IPS DF 6.9 (cell line): Measurements from ENCODE around the gene PDZD2.

Source experiments
- DNase-seq: peaks from one replicate; pipeline ENCODE4 v3.0.0-alpha.2; 2013; ENCODE audit warnings: low read depth, low spot score
- H3K27ac ChIP-seq: one replicate; pipeline ENCODE4 v1.5.1; 2013; ENCODE audit warnings: low read length, control low read depth
- H3K27me3 ChIP-seq: 2 replicates; pipeline ENCODE4 v1.6.1; 2013; ENCODE audit warnings: mild to moderate bottlenecking, low read length; ENCODE audit not compliant: control insufficient read depth, insufficient read depth
- H3K36me3 ChIP-seq: 2 replicates; pipeline ENCODE4 v1.6.1; 2013; ENCODE audit warnings: low read length; ENCODE audit not compliant: control insufficient read depth, insufficient read depth
- H3K4me1 ChIP-seq: 2 replicates; pipeline ENCODE4 v1.6.1; 2013; ENCODE audit warnings: low read length; ENCODE audit not compliant: control insufficient read depth, insufficient read depth
- H3K4me3 ChIP-seq: 2 replicates; pipeline ENCODE4 v1.5.1; 2013; ENCODE audit warnings: mild to moderate bottlenecking, low read length
- H3K9me3 ChIP-seq: 2 replicates; pipeline ENCODE4 v1.6.1; 2013; ENCODE audit warnings: low read length, inconsistent platforms; ENCODE audit not compliant: control insufficient read depth, insufficient read depth
- WGBS: extraction: QIAGEN DNeasy Blood & Tissue Kit; methylation state at CpG from one replicate; pipeline ENCODE4 v1.1.7; 2013; ENCODE audit warnings: mixed read lengths, missing lambda C conversion rate; ENCODE audit not compliant: insufficient read length, insufficient coverage; 5-methylcytosine and 5-hydroxymethylcytosine counted together

PDZD2 gene

GRCh38 chr5:31995714-31996113, 356.8 kb downstream of the PDZD2 start:
- no CpG with 5 or more reads among the region's 7 CpGs for WGBS
- peaks cover 13% of the 10 kb centered on the region; the same call in 1 of the 2 replicates for H3K4me1 ChIP-seq
- no peak overlapping the region for H3K4me3 ChIP-seq
- DNase-seq: no peak
- no peaks in the 10 kb centered on the region for H3K36me3 ChIP-seq
- H3K9me3 ChIP-seq: no peaks in the 10 kb centered on the region
- no peaks in the 10 kb centered on the region for H3K27me3 ChIP-seq
- no peak overlapping the region for H3K27ac ChIP-seq

DNA sequence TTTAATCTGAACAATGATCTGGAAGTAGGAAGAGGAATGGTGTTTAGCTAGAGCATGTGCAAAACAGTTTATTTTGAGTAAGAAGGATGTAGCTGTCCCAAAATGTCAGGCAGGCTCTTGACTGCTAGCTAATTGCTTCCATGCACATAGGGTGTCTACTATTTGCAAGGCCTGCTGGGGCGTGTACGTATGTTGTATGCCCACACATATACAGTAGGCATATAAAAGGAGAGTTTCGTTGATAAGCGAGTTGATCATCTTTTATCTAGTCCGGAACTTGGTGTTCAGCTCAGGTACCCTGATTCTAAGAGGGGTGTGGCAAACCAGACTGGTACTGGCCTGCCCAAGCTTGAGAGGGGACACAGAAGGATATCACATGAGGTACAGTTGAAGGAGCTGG, 358.0 kb downstream of the PDZD2 start:
- Histone ChIP-seq H3K36me3 (no peaks in the 10 kb centered on the region), H3K4me1 (peaks cover 10% of the 10 kb centered on the region; the same call in 1 of the 2 replicates), H3K4me3 (no peak overlapping the region), H3K9me3 (no peaks in the 10 kb centered on the region), H3K27me3 (no peaks in the 10 kb centered on the region), H3K27ac (no peak overlapping the region)
- WGBS: no CpG with 5 or more reads among the region's 5 CpGs
- DNase-seq: no peak

GRCh38 chr5:31999470-31999869, 360.5 kb downstream of the PDZD2 start:
- Histone ChIP-seq H3K36me3 (0 out of 2 replicates have a peak, but pooled peaks cover 6% of the 10 kb centered on the region), H3K9me3 (no peaks in the 10 kb centered on the region), H3K27ac (no peak overlapping the region), H3K4me3 (no peak overlapping the region), H3K4me1 (peaks cover 6% of the 10 kb centered on the region; the same call in 1 of the 2 replicates), H3K27me3 (no peaks in the 10 kb centered on the region)
- no peak for DNase-seq
- WGBS: no CpG with 5 or more reads among the region's 5 CpGs

DNA sequence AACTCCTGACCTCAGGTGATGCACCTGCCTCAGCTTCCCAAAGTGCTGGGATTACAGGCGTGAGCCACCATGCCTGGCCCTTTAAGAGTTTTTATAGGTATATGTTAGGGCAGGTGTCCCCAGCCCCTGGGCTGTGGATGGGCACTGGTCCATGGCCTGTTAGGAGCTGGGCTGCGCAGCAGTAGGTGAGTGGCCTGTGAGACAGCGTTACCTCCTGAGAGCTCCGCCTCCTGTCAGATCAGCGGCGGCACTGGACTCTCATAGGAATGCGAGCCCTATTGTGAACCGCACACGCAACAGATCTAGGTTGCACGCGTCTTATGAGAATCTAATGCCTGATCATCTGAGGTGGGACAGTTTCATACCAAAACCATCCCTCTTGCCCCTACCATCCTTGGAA, 361.8 kb downstream of the PDZD2 start:
- H3K4me3 ChIP-seq: no peak overlapping the region
- H3K27ac ChIP-seq: no peak overlapping the region
- H3K9me3 ChIP-seq: no peaks in the 10 kb centered on the region
- no peak for DNase-seq
- no CpG with 5 or more reads among the region's 11 CpGs for WGBS
- H3K4me1 ChIP-seq: peaks cover under 1% of the 10 kb centered on the region; the same call in 1 of the 2 replicates
- H3K36me3 ChIP-seq: 0 out of 2 replicates have a peak, but pooled peaks cover 6% of the 10 kb centered on the region
- no peaks in the 10 kb centered on the region for H3K27me3 ChIP-seq

DNA sequence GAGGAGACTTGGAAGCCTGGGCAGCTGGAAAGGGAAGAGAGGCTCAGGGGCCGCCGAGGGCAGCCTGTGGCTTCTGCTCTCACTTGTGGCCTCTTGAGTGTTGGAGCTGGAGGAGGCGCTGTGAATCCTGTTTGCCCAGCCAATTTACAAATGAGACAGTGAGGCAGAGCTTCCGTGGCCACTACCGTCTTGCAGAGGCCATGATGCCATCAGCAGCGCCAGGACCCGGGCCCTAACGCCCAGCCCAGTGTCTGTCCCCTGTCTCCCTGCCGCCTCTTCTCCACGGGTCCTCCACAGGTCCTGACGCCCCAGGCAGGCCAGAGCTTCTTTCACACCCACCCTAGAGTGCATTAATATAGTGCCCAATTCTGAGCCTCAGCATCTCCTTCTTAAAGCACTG, 362.4 kb downstream of the PDZD2 start:
- Histone ChIP-seq H3K27me3 (no peaks in the 10 kb centered on the region), H3K9me3 (no peaks in the 10 kb centered on the region)

GRCh38 chr5:32001707-32002106, 362.8 kb downstream of the PDZD2 start:
- DNase-seq: no peak
- Histone ChIP-seq H3K9me3 (no peaks in the 10 kb centered on the region), H3K27me3 (no peaks in the 10 kb centered on the region), H3K4me1 (no peaks in the 10 kb centered on the region), H3K4me3 (no peak overlapping the region), H3K36me3 (0 out of 2 replicates have a peak, but pooled peaks cover 6% of the 10 kb centered on the region), H3K27ac (no peak overlapping the region)
- no CpG with 5 or more reads among the region's 11 CpGs for WGBS

More for the DNA sequence above, 362.4 kb downstream of the PDZD2 start:
- Histone ChIP-seq H3K4me1 (no peaks in the 10 kb centered on the region), H3K36me3 (0 out of 2 replicates have a peak, but pooled peaks cover 6% of the 10 kb centered on the region), H3K4me3 (no peak overlapping the region), H3K27ac (no peak overlapping the region)
- WGBS: no CpG with 5 or more reads among the region's 11 CpGs
- DNase-seq: no peak

DNA sequence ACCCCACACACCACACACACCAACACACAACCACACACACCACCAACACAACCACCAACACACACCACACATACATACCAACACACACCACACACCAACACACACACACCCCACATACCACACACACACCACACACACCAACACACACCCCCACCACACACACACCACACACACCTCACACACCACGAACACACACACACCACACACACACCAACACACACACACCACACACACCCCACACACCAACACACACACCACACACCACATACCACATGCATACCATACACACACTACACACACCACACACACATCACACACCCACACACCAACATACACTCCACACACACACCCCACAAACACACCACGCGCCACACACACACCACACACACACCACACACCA, 363.8 kb downstream of the PDZD2 start:
- no peak overlapping the region for H3K4me3 ChIP-seq
- DNase-seq: no peak
- H3K9me3 ChIP-seq: no peaks in the 10 kb centered on the region
- WGBS: 98% methylated on average over 3 of the region's 3 CpGs
- no peak overlapping the region for H3K27ac ChIP-seq
- 0 out of 2 replicates have a peak, but pooled peaks cover 6% of the 10 kb centered on the region for H3K36me3 ChIP-seq
- H3K27me3 ChIP-seq: no peaks in the 10 kb centered on the region
- no peaks in the 10 kb centered on the region for H3K4me1 ChIP-seq

DNA sequence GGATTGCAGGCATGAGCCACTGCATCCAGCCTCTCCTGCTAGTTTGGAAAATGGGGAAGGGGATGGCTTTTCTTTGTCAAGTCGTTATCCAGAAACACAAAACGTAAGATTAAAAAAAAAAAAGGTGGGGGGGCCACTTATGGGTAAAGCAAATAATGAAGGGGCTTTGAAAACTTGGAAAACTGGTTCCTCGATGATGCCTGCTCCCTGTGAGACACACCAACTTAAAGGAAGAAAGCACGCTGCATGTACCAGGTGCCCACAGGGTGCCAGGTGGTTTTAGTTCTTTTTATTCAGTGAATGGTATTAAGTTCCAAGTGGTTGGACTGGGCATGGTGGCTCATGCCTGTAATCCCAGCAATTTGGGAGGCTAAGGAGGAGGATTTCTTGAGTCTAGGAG, 365.1 kb downstream of the PDZD2 start:
- Histone ChIP-seq H3K36me3 (0 out of 2 replicates have a peak, but pooled peaks cover 6% of the 10 kb centered on the region), H3K27ac (no peak overlapping the region), H3K27me3 (no peaks in the 10 kb centered on the region), H3K4me1 (no peaks in the 10 kb centered on the region), H3K4me3 (no peak overlapping the region), H3K9me3 (no peaks in the 10 kb centered on the region)
- no CpG with 5 or more reads among the region's 4 CpGs for WGBS
- no peak for DNase-seq

DNA sequence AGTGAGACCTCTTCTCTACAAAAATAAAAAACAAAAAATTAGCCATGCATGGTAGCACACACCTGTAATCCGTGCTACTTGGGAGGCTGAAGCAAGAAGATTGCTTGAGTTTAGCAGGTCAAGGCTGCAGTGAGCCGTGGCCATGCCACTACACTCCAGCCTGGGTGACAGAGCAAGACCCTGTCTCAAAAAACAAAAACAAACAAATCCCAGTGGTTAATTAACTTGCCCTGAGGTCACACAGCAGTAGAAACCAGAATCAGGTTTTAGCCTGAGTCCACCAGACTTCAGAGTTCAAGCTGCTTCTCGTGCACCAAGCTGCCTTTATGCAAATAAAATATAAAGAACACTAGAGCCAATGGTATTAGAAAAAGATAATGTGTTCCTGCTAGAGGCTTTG, 365.5 kb downstream of the PDZD2 start:
- Histone ChIP-seq H3K27ac (no peak overlapping the region), H3K4me3 (no peak overlapping the region), H3K9me3 (no peaks in the 10 kb centered on the region), H3K36me3 (0 out of 2 replicates have a peak, but pooled peaks cover 6% of the 10 kb centered on the region), H3K27me3 (no peaks in the 10 kb centered on the region), H3K4me1 (no peaks in the 10 kb centered on the region)
- no CpG with 5 or more reads among the region's 3 CpGs for WGBS
- no peak for DNase-seq

DNA sequence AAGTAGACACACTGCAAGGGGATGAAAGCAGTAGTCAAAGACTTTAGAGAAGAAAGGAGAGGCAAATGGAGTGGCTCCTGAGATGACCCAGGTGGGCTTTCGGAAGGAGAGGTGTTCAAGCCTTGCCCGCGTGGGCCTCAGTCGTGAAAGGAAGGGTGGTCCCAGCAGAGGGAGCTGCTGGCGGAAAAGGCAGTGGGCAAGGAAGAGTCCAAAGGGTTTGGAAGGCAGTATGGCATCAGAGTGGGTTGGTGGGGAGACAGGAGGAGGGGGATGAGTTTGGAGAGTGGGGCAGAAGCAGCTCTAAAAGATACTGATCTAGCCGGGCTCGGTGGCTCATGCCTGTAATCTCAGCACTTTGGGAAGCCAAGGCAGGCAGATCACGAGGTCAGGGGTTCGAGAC, 369.8 kb downstream of the PDZD2 start:
- Histone ChIP-seq H3K4me1 (peaks cover 3% of the 10 kb centered on the region), H3K27me3 (no peaks in the 10 kb centered on the region), H3K36me3 (no peaks in the 10 kb centered on the region), H3K9me3 (no peaks in the 10 kb centered on the region), H3K27ac (no peak overlapping the region), H3K4me3 (no peak overlapping the region)
- no CpG with 5 or more reads among the region's 9 CpGs for WGBS
- no peak for DNase-seq

DNA sequence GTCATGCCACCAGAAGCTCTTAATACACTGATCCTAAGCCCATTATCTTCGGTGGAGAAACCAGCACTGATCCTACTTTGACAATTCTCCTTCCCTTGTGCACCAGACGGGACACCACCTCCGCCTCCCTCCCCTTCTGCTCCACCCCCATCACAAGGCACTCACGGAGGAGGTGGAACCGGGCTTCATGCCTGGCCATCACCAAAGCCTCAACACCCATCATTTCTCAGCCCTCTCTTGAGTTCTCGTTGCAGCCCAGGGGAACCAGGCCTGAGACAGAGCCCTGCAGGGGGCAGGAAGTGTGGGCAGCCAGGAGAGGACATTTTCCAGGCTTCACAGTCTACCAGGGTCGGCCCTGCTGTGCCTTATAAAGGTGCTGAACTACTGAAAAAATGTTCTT, 374.7 kb downstream of the PDZD2 start:
- DNase-seq: no peak
- H3K27me3 ChIP-seq: no peaks in the 10 kb centered on the region
- H3K36me3 ChIP-seq: no peaks in the 10 kb centered on the region
- H3K4me3 ChIP-seq: no peak overlapping the region
- no peak overlapping the region for H3K27ac ChIP-seq
- H3K9me3 ChIP-seq: no peaks in the 10 kb centered on the region
- no CpG with 5 or more reads among the region's 7 CpGs for WGBS
- peaks cover 11% of the 10 kb centered on the region for H3K4me1 ChIP-seq
